Astrocyte of the spinal cord (primary cell): ENCODE measurements around the gene NFIC.

Experiments used
- DNase-seq: peaks from one replicate; pipeline ENCODE4 v3.0.0; 2011; ENCODE audit warnings: low read depth, low spot score
- H3K4me3 ChIP-seq: 2 replicates; pipeline ENCODE4 v1.5.1; 2011; ENCODE audit warnings: low read depth, mild to moderate bottlenecking, low read length, moderate library complexity
- CTCF ChIP-seq: IDR thresholded peaks from 2 replicates; pipeline ENCODE4 v1.5.1; 2012; ENCODE audit warnings: low read depth, mild to moderate bottlenecking, low read length, inconsistent platforms
- in situ Hi-C: cut with HindIII; loops from 2 replicates; pipeline ENCODE4 v1.10.0; 2017; ENCODE audit warnings: low sequenced_read_pairs

NFIC gene

DNA sequence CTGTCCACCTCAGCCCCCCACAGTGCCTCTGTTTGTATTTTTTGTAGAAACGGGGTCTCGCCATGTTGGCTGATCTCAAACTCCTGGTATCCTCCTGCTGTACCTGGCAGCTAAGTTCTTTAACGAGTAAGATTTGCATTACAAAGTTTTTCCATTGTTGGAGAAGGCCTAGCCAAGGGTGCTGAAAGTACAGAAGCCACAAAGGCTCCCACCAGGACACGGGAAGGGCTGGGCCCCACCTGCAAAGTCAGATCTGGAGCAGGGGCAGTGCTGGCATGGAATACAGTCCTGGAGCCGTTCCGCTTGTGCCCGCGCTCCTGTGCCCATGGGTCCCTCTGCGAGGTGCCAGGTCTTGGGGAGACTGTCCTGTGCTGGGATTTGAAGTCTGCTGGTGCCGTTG is 151.9 kb downstream of the NFIC start:
- TF ChIP-seq CTCF, result no peak
- in situ Hi-C loops, result no loop called here
- no peak for DNase-seq
- no peak overlapping the region for H3K4me3 ChIP-seq

DNA sequence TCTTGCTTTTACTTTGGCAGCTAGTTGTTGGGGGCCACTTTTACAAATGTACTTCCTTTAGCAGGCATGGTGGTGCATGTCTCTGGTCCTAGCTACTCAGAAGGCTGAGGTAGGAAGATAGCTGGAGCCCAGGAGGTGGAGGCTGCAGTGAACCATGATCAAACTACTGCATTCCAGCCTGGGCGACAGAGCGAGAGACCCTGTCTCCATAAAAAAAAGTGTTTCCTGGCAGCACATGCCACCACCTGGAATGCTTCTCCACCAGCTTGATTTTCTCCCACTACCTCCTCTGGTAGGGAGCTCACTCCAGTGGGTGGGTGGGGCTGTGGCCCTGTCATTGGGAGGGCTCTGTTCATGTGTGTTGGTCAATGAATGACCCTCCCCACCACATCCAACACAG is 152.3 kb downstream of the NFIC start:
- TF ChIP-seq CTCF, result no peak
- H3K4me3 ChIP-seq, result no peak overlapping the region
- DNase-seq, result no peak
- in situ Hi-C loops, result no loop called here
